WTC11 (cell line): ENCODE data around the gene SLC41A1. TPM values are rescaled to one million over a fixed set of nuclear protein-coding genes. Genes with fewer than 3 reads are reported as not detected.

Experiments used
- ATAC-seq: fragments of 200-7000 bp; cut with Tn5 transposase; 2 replicates; pipeline ENCODE4 v1.10.0; 2021; ENCODE audit warnings: mild to moderate bottlenecking, moderate library complexity
- CTCF ChIA-PET: fragments of 300-600 bp; sonication (Branson Sonifier 250); formaldehyde crosslinking; loops from one replicate; lab custom pipeline; 2021; ENCODE audit warnings: antibody characterized with exemption; lab: Charles Lee
- POLR2A ChIA-PET: fragments of 350-600 bp; sonication (Branson Sonifier 250); formaldehyde crosslinking; loops from one replicate; lab custom pipeline; 2021; ENCODE audit warnings: antibody characterized with exemption; lab: Charles Lee
- DNase-seq: peaks from one replicate; pipeline ENCODE4 v3.0.0; 2021; ENCODE audit warnings: low spot score
- H3K27ac Mint-ChIP-seq: 2 replicates; pipeline ENCODE4 v1.8.0; 2021; ENCODE audit warnings: mixed read lengths
- H3K27me3 Mint-ChIP-seq: 2 replicates; pipeline ENCODE4 v1.8.0; 2021; ENCODE audit warnings: low read depth, mild to moderate bottlenecking, moderate library complexity, mixed read lengths
- H3K36me3 Mint-ChIP-seq: 2 replicates; pipeline ENCODE4 v1.8.0; 2021; ENCODE audit warnings: mixed read lengths
- H3K4me1 Mint-ChIP-seq: 2 replicates; pipeline ENCODE4 v1.8.0; 2022; ENCODE audit warnings: mixed read lengths
- H3K4me3 Mint-ChIP-seq: 2 replicates; pipeline ENCODE4 v1.8.0; 2021; ENCODE audit warnings: mild to moderate bottlenecking, moderate library complexity, mixed read lengths
- H3K9me3 Mint-ChIP-seq: 2 replicates; pipeline ENCODE4 v1.8.0; 2021; ENCODE audit warnings: mixed read lengths
- AFF4 ChIP-seq: sonication (generic); formaldehyde crosslinking; IDR thresholded peaks from 2 replicates; pipeline ENCODE4 v1.8.1; 2023; ENCODE audit warnings: mild to moderate bottlenecking, missing genetic modification reagents, borderline replicate concordance
- ARID4B ChIP-seq: sonication (generic); formaldehyde crosslinking; IDR thresholded peaks from 2 replicates; pipeline ENCODE4 v1.8.0; 2023; ENCODE audit warnings: missing genetic modification reagents, mild to moderate bottlenecking, borderline replicate concordance
- ERG ChIP-seq: fragments of 250-450 bp; sonication (Bioruptor Pico); IDR thresholded peaks from 2 replicates; pipeline ENCODE4 v1.8.0; 2021; ENCODE audit warnings: mild to moderate bottlenecking
- FOXP1 ChIP-seq: sonication (generic); formaldehyde crosslinking; IDR thresholded peaks from 2 replicates; pipeline ENCODE4 v1.8.0; 2022; ENCODE audit warnings: missing genetic modification reagents, mild to moderate bottlenecking, moderate library complexity, borderline replicate concordance
- GRHL2 ChIP-seq: fragments of 250-450 bp; sonication (Bioruptor Pico); IDR thresholded peaks from 2 replicates; pipeline ENCODE4 v1.8.0; 2022; ENCODE audit warnings: mild to moderate bottlenecking, moderate library complexity; ENCODE audit not compliant: insufficient replicate concordance, severe bottlenecking
- NR2C2 ChIP-seq: sonication (generic); formaldehyde crosslinking; IDR thresholded peaks from 2 replicates; pipeline ENCODE4 v1.8.0; 2022; ENCODE audit warnings: mild to moderate bottlenecking, missing genetic modification reagents
- PRDM15 ChIP-seq: sonication (generic); formaldehyde crosslinking; IDR thresholded peaks from 2 replicates; pipeline ENCODE4 v1.8.0; 2022; ENCODE audit warnings: missing genetic modification reagents
- RELA ChIP-seq: sonication (generic); formaldehyde crosslinking; IDR thresholded peaks from 2 replicates; pipeline ENCODE4 v1.8.1; 2022; ENCODE audit warnings: missing genetic modification reagents, mild to moderate bottlenecking, borderline replicate concordance
- RORB ChIP-seq: fragments of 250-450 bp; sonication (Bioruptor Pico); IDR thresholded peaks from 2 replicates; pipeline ENCODE4 v1.9.0; 2021; ENCODE audit warnings: mild to moderate bottlenecking
- SP1 ChIP-seq: sonication (generic); formaldehyde crosslinking; conservative IDR thresholded peaks from 2 replicates; pipeline ENCODE4 v1.8.1; 2022; ENCODE audit warnings: missing genetic modification reagents
- ZMAT4 ChIP-seq: fragments of 250-450 bp; sonication (Bioruptor Pico); IDR thresholded peaks from 2 replicates; pipeline ENCODE4 v1.9.0; 2021; ENCODE audit warnings: mild to moderate bottlenecking
- total RNA-seq: library from RNA; stranded (reverse); gene quantifications from 3 replicates; pipeline ENCODE4 v1.2.3, GENCODE V29; 2021

SLC41A1 gene
- total RNA-seq, 1 experiment from 2014 or later = 32.8 TPM

GRCh38 chr1:205803986-205804385 is 9.0 kb downstream of the SLC41A1 start:
- CTCF ChIA-PET = interaction anchor here (1.1 to 2.7 kb wide), 4 partner anchors 12 to 173 kb away, joined by 3 to 16 read pairs (median 9); no protein-coding TSS in a partner anchor

More at GRCh38 chr1:205803986-205804385, 9.0 kb downstream of the SLC41A1 start:
- Mint-ChIP-seq H3K9me3 (no peaks in the 10 kb centered on the region), H3K4me3 (no peak overlapping the region), H3K36me3 (peaks cover 20% of the 10 kb centered on the region), H3K27ac (no peak overlapping the region), H3K27me3 (no peaks in the 10 kb centered on the region), H3K4me1 (no peaks in the 10 kb centered on the region)
- no peak; the same call in 1 of the 2 replicates for ATAC-seq
- no peak for DNase-seq
- POLR2A ChIA-PET = interaction anchor here (0.5 kb wide), 1 partner anchor 17 kb away, joined by 3 read pairs; no protein-coding TSS in a partner anchor
- TF ChIP-seq PRDM15 (CRISPR knock-in tag) (no peak), AFF4 (CRISPR knock-in tag) (no peak), ZMAT4 (no peak), ERG (no peak), RORB (CRISPR knock-in tag) (no peak), FOXP1 (CRISPR knock-in tag) (no peak), GRHL2 (no peak), SP1 (CRISPR knock-in tag) (no peak), RELA (CRISPR knock-in tag) (no peak), NR2C2 (CRISPR knock-in tag) (no peak), ARID4B (CRISPR knock-in tag) (no peak)
